ENCODE results near the gene PRSS48. TPM values are rescaled to one million over a fixed set of nuclear protein-coding genes. Genes with fewer than 3 reads are reported as not detected.
"Not testable (repeated sequence)": the region's sequence is repeated elsewhere in the genome, so short reads cannot be mapped to it uniquely, and the experiment has no call there.

Gene PRSS48
- total RNA-seq, 8 experiments from 2014 or later, result 0.50 to 1.1 (median 0.71) TPM; not detected in 5

GRCh38 chr4:151267822-151268535 lies 9.0 kb upstream of the PRSS48 start:
- no peaks in the 10 kb centered on the region for H3K4me1 ChIP-seq (replicated peaks in 1 of 2)
- no peak overlapping the region for H3K4me3 ChIP-seq
- no peak overlapping the region for H3K27ac ChIP-seq
- no peak for ATAC-seq (replicated peaks in 6 of 8)
- in situ Hi-C loops (cut with MboI; ENCODE audit: low pct_unique_long_range_greater_than_20kb in 2 of 9, low sequenced_read_pairs in 9 of 9, unreplicated experiment in 9 of 9), result no loop called here
- WGBS, 10 experiments, result 70 to 100% (median 96%) methylated on average over 1 to 6 of the region's 7 CpGs; no CpG with 5 or more reads in 1 of the 10 experiments

DNA sequence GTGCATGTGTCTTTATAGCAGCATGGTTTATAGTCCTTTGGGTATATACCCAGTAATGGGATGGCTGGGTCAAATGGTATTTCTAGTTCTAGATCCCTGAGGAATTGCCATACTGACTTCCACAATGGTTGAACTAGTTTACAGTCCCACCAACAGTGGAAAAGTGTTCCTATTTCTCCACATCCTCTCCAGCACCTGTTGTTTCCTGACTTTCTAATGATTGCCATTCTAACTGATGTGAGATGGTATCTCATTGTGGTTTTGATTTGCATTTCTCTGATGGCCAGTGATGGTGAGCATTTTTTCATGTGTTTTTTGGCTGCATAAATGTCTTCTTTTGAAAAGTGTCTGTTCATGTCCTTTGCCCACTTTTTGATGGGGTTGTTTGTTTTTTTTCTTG lies 8.1 kb upstream of the PRSS48 start:
- ATAC-seq (replicated peaks in 6 of 8); H3K4me1 ChIP-seq (replicated peaks in 1 of 2); H3K4me3 ChIP-seq; H3K27ac ChIP-seq; in situ Hi-C loops (cut with MboI; ENCODE audit: low pct_unique_long_range_greater_than_20kb in 2 of 9, low sequenced_read_pairs in 9 of 9, unreplicated experiment in 9 of 9): not testable (repeated sequence)

GRCh38 chr4:151284534-151285245 lies 7.7 kb downstream of the PRSS48 start:
- 7 to 81% (median 41%) methylated on average over 2 to 4 of the region's 4 CpGs for WGBS, 10 experiments
- ATAC-seq (replicated peaks in 6 of 8), result no peak
- in situ Hi-C loops (cut with MboI; ENCODE audit: low pct_unique_long_range_greater_than_20kb in 2 of 9, low sequenced_read_pairs in 9 of 9, unreplicated experiment in 9 of 9), result no loop called here
- Histone ChIP-seq H3K4me1 (replicated peaks in 1 of 2) (no peaks in the 10 kb centered on the region), H3K27ac (no peak overlapping the region), H3K4me3 (no peak overlapping the region)

DNA sequence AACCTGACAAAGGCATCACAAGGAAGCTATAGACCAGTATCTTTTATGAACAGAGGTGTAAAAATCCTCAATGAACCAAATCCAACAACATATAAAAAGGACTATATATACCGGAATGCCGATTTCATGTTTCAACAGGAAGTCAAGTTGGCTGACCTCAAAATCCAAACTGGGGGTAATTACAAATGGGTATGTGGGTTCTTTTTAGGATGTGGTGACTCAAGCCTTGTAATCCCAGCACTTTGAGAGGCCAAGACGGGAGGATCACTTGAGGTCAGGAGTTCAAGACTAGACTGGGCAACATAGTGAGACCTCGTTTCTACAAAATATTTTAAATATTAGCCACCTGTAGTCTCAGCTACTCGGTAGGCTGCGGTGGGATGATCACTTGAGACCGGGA lies 10.4 kb downstream of the PRSS48 start:
- ATAC-seq (replicated peaks in 6 of 8), result no peak
- Histone ChIP-seq H3K4me1 (replicated peaks in 1 of 2) (no peaks in the 10 kb centered on the region), H3K27ac (no peak overlapping the region), H3K4me3 (no peak overlapping the region)
- 77 to 100% (median 93%) methylated on average over 1 to 7 of the region's 7 CpGs; no CpG with 5 or more reads in 1 of the 10 experiments for WGBS, 10 experiments
- in situ Hi-C loops (cut with MboI; ENCODE audit: low pct_unique_long_range_greater_than_20kb in 2 of 9, low sequenced_read_pairs in 9 of 9, unreplicated experiment in 9 of 9), result no loop called here

DNA sequence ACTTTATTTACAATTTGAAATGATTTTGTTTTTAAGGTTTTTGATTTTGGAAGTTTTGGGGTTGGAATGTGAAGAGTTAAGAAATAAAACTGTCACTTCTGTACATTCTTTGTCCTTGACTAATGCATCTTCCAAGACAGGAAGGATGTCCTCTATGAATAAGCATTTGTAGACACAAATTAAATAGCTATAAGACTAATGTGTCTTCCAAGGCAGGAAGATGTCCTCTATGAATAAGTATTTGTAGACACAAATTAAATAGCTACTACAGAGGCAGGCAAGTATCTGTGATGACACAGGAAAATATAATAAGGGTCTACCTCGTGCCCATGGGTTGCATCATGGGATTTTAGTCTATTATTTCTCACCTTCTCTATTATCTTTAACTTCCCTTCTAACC lies 14.5 kb downstream of the PRSS48 start:
- ATAC-seq (replicated peaks in 6 of 8), result peak in 2 of 8 experiments; percentile 40 to 41
- 0 to 100% (median 57%) methylated on average over 1 of the region's 1 CpG; no CpG with 5 or more reads in 3 of the 10 experiments for WGBS, 10 experiments
- Histone ChIP-seq H3K4me1 (replicated peaks in 1 of 2) (no peaks in the 10 kb centered on the region), H3K27ac (no peak overlapping the region), H3K4me3 (no peak overlapping the region)
- in situ Hi-C loops (cut with MboI; ENCODE audit: low pct_unique_long_range_greater_than_20kb in 2 of 9, low sequenced_read_pairs in 9 of 9, unreplicated experiment in 9 of 9), result no loop called here

DNA sequence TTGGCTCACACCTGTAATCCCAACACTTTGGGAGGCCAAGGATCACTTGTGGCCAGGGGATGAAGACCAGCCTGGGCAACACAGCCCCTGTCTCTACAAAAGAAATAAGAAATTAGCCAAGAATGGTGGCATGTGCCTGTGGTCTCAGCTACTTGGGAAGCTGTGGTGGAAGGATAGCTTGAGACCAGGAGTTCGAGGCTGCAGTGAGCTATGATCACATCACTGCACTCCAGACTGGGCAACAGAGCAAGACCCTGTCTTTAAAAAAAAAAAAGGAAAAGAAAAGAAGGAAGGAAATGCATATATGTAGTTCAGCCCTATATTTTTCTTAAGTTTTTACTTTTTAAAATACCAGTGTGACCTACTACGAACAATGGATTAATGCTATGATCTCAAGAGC lies 15.1 kb downstream of the PRSS48 start:
- WGBS, 10 experiments, result 86 to 100% (median 100%) methylated on average over 1 to 2 of the region's 2 CpGs
- in situ Hi-C loops (cut with MboI; ENCODE audit: low pct_unique_long_range_greater_than_20kb in 2 of 9, low sequenced_read_pairs in 9 of 9, unreplicated experiment in 9 of 9), result no loop called here
- H3K27ac ChIP-seq, result no peak overlapping the region
- no peak overlapping the region for H3K4me3 ChIP-seq
- no peaks in the 10 kb centered on the region for H3K4me1 ChIP-seq (replicated peaks in 1 of 2)
- no peak for ATAC-seq (replicated peaks in 6 of 8)

DNA sequence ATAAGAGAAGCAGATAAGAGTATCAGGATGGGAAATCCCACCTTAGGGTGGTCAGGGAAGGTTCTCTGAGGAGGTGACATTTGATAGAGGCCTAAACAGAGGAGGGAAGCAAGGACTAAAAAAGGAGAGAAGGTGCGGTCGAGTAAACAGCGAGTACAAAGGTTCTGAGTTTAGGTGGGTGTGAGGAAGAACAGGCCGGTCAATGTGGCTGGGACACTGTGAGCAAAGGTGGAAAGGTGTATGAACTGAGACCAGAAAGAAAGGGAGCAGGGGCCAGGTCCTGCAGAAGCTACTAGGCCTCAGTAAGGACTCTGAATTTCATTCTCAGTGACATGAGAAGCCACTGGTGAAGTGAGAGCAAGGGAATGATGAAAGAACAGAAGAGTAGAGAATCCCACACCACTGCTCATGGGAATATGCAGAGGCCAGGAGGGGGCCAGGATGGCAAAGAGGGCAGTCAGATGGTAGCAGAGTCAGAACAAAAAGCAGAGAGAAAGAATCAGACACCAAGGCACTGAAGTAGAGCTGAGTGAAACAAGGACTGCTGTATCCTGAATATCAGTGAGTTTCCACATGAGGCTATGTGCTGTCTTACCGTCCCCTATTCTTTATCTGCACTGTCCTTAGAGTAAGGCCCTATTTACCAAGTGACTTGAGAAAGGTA lies 18.0 kb downstream of the PRSS48 start:
- no peak overlapping the region for H3K27ac ChIP-seq
- in situ Hi-C loops (cut with MboI; ENCODE audit: low pct_unique_long_range_greater_than_20kb in 2 of 9, low sequenced_read_pairs in 9 of 9, unreplicated experiment in 9 of 9), result no loop called here
- H3K4me3 ChIP-seq, result no peak overlapping the region
- ATAC-seq (replicated peaks in 6 of 8), result no peak
- no peaks in the 10 kb centered on the region for H3K4me1 ChIP-seq (replicated peaks in 1 of 2)
- WGBS, 10 experiments, result 80 to 100% (median 96%) methylated on average over 2 to 5 of the region's 5 CpGs; no CpG with 5 or more reads in 2 of the 10 experiments

- in situ Hi-C loops (cut with MboI; ENCODE audit: low pct_unique_long_range_greater_than_20kb in 2 of 9, low sequenced_read_pairs in 9 of 9, unreplicated experiment in 9 of 9), result no loop called here
- Histone ChIP-seq H3K4me3 (no peak overlapping the region), H3K27ac (no peak overlapping the region), H3K4me1 (replicated peaks in 1 of 2) (no peaks in the 10 kb centered on the region)
- WGBS, 10 experiments, result 62 to 100% (median 91%) methylated on average over 1 to 3 of the region's 3 CpGs
- ATAC-seq (replicated peaks in 6 of 8), result no peak
Measured at GRCh38 chr4:151296227-151296626, 19.3 kb downstream of the PRSS48 start.

- Histone ChIP-seq H3K4me1 (replicated peaks in 1 of 2) (no peaks in the 10 kb centered on the region), H3K27ac (no peak overlapping the region), H3K4me3 (no peak overlapping the region)
- no peak for ATAC-seq (replicated peaks in 6 of 8)
- in situ Hi-C loops (cut with MboI; ENCODE audit: low pct_unique_long_range_greater_than_20kb in 2 of 9, low sequenced_read_pairs in 9 of 9, unreplicated experiment in 9 of 9), result no loop called here
Measured at GRCh38 chr4:151297170-151297569, 20.2 kb downstream of the PRSS48 start.

- in situ Hi-C loops (cut with MboI; ENCODE audit: low pct_unique_long_range_greater_than_20kb in 2 of 9, low sequenced_read_pairs in 9 of 9, unreplicated experiment in 9 of 9), result no loop called here
- peak in 1 of 8 experiments; percentile 13 for ATAC-seq (replicated peaks in 6 of 8)
- no peak overlapping the region for H3K4me3 ChIP-seq
- WGBS, 10 experiments, result 0 to 100% (median 66%) methylated on average over 1 to 3 of the region's 4 CpGs; no CpG with 5 or more reads in 2 of the 10 experiments
- no peak overlapping the region for H3K27ac ChIP-seq
- peaks cover 0 to 4% of the 10 kb centered on the region in 2 donors for H3K4me1 ChIP-seq (replicated peaks in 1 of 2)
Measured at GRCh38 chr4:151302432-151302831, 25.5 kb downstream of the PRSS48 start.

DNA sequence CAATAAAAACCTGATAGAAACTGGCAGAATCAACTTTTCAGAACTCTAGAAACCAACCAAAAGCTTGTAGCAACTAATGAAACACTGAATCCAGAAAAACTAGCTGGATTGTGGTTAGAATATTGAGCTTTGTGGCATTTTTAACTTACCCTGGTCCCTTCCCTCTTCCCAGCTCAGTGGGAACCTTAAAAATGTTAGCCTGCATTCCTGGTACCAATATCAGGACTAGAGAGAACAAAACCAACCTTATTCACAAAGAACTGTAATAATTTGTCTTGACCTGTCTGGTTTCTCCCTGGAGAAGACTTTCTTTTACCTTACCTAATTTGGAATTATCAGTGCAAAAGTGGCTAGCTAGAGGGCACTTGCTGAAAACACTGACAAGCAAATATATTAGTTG lies 27.3 kb downstream of the PRSS48 start:
- no peak for ATAC-seq (replicated peaks in 6 of 8)
- no peak overlapping the region for H3K4me3 ChIP-seq
- in situ Hi-C loops (cut with MboI; ENCODE audit: low pct_unique_long_range_greater_than_20kb in 2 of 9, low sequenced_read_pairs in 9 of 9, unreplicated experiment in 9 of 9), result no loop called here
- peaks cover 0 to 4% of the 10 kb centered on the region in 2 donors for H3K4me1 ChIP-seq (replicated peaks in 1 of 2)
- no peak overlapping the region for H3K27ac ChIP-seq

- ATAC-seq (replicated peaks in 6 of 8), result peak in 4 of 8 experiments; percentile 39 to 95 (median 95)
- Histone ChIP-seq H3K4me1 (replicated peaks in 1 of 2) (peaks cover 0 to 4% of the 10 kb centered on the region in 2 donors), H3K27ac (no peak overlapping the region), H3K4me3 (no peak overlapping the region)
- in situ Hi-C loops (cut with MboI; ENCODE audit: low pct_unique_long_range_greater_than_20kb in 2 of 9, low sequenced_read_pairs in 9 of 9, unreplicated experiment in 9 of 9), result no loop called here
Measured at GRCh38 chr4:151304755-151305154, 27.8 kb downstream of the PRSS48 start.

GRCh38 chr4:151310124-151310728 lies 33.3 kb downstream of the PRSS48 start:
- Histone ChIP-seq H3K27ac (no peak overlapping the region), H3K4me1 (replicated peaks in 1 of 2) (no peaks in the 10 kb centered on the region), H3K4me3 (no peak overlapping the region)
- no peak for ATAC-seq (replicated peaks in 6 of 8)
- in situ Hi-C loops (cut with MboI; ENCODE audit: low pct_unique_long_range_greater_than_20kb in 2 of 9, low sequenced_read_pairs in 9 of 9, unreplicated experiment in 9 of 9), result no loop called here
- WGBS, 10 experiments, result 83 to 100% (median 100%) methylated on average over 1 to 5 of the region's 5 CpGs; no CpG with 5 or more reads in 1 of the 10 experiments

Data from motor neuron (in vitro differentiated cells).